Mononuclear cell (primary cell): ENCODE measurements around the gene DCAF15. TPM values are rescaled to one million over a fixed set of nuclear protein-coding genes. Genes with fewer than 3 reads are reported as not detected.

Source experiments
- H3K27me3 ChIP-seq: 2 replicates; pipeline ENCODE4 v1.6.0; 2011; ENCODE audit warnings: low read length, control low read depth; ENCODE audit not compliant: insufficient read depth
- H3K4me1 ChIP-seq: 2 replicates; pipeline ENCODE4 v1.5.1; 2011; ENCODE audit warnings: mild to moderate bottlenecking, low read length, control low read depth; ENCODE audit not compliant: insufficient read depth
- H3K4me3 ChIP-seq: 2 replicates; pipeline ENCODE4 v1.5.1; 2011; ENCODE audit warnings: mild to moderate bottlenecking, low read length, moderate library complexity
- H3K9me3 ChIP-seq: 2 replicates; pipeline ENCODE4 v1.5.1; 2011; ENCODE audit warnings: low read depth, mild to moderate bottlenecking, control low read depth, low read length
- total RNA-seq: library from RNA; depleted of rRNA; stranded (reverse); fragments of >200 nt; gene quantifications from one replicate; pipeline ENCODE4 v1.2.3, GENCODE V29; 2012

DCAF15 gene, protein sequence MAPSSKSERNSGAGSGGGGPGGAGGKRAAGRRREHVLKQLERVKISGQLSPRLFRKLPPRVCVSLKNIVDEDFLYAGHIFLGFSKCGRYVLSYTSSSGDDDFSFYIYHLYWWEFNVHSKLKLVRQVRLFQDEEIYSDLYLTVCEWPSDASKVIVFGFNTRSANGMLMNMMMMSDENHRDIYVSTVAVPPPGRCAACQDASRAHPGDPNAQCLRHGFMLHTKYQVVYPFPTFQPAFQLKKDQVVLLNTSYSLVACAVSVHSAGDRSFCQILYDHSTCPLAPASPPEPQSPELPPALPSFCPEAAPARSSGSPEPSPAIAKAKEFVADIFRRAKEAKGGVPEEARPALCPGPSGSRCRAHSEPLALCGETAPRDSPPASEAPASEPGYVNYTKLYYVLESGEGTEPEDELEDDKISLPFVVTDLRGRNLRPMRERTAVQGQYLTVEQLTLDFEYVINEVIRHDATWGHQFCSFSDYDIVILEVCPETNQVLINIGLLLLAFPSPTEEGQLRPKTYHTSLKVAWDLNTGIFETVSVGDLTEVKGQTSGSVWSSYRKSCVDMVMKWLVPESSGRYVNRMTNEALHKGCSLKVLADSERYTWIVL
- total RNA-seq = 26.1 TPM

DNA sequence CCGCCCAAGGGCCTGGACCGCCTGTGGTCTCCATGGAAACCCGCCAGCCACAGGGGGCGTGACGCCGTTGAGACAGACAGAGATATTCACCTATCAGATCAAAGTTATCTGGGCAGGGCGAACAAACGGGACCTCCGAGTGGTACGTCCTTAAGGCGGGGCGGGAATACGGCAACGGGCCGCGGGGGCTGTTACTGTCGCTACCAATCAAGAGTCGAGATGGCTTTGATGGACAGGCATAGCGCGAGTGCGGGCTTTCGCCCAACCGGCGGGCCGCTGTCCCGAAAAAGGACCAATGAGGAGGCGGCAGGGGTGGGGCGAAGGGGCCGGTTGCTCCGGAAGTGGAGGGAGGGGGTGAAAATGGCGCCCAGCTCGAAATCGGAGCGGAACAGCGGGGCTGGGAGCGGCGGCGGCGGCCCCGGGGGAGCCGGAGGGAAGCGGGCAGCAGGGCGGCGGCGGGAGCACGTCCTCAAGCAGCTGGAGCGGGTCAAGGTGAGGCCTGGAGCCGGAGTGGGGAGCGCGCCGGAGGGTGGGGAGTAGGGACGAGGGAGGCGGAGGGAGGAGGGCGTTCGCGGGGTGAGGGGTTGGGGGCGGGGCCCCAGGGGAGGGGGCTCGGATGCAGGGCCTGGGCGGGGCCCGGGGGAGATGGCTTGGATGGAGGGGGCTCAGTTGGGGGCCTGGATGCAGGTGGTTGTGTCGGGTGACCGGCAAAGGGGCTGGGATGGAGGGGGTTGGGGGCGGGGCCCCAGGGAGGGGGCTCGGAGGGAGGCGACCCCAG lies at the start of gene DCAF15:
DCAF15 (plus strand) TSS at position 356 of the 777 bp plus-strand sequence; CDS start at position 360, 4 bp downstream.
- H3K4me3 ChIP-seq = peak within 1 kb of the TSS; percentile 49
- H3K9me3 ChIP-seq = no peaks in the 10 kb centered on the region
- no peaks in the 10 kb centered on the region for H3K27me3 ChIP-seq
- H3K4me1 ChIP-seq = peaks cover 18% of the 10 kb centered on the region

DNA sequence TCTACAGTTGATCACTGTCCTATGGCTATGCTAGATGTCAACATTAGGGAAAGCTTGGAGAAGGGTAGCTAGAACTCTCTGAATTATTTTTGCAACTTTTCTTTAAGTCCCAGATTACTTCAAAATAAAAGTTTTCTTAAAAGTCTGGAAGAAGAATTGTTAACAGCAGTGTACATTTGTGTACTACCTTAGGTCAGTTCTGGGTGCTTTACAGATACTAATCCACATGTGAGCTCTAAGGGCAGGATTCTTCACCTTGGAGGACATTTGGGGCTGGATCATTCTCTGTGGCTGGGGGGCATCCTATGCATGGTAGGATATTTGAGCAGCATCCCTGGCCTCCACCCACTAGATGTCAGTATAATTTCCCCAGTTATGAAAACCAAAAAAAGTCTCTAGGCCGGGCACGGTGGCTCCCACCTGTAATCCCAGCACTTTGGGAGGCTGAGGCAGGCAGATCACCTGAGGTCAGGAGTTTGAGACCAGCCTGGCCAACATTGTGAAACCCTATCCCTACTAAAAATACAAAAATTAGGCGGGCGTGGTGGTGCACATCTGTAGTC lies 49.2 kb upstream of the DCAF15 start:
- H3K4me1 ChIP-seq = peaks cover 22% of the 10 kb centered on the region
- no peak overlapping the region for H3K4me3 ChIP-seq
- no peaks in the 10 kb centered on the region for H3K27me3 ChIP-seq
- no peaks in the 10 kb centered on the region for H3K9me3 ChIP-seq

DNA sequence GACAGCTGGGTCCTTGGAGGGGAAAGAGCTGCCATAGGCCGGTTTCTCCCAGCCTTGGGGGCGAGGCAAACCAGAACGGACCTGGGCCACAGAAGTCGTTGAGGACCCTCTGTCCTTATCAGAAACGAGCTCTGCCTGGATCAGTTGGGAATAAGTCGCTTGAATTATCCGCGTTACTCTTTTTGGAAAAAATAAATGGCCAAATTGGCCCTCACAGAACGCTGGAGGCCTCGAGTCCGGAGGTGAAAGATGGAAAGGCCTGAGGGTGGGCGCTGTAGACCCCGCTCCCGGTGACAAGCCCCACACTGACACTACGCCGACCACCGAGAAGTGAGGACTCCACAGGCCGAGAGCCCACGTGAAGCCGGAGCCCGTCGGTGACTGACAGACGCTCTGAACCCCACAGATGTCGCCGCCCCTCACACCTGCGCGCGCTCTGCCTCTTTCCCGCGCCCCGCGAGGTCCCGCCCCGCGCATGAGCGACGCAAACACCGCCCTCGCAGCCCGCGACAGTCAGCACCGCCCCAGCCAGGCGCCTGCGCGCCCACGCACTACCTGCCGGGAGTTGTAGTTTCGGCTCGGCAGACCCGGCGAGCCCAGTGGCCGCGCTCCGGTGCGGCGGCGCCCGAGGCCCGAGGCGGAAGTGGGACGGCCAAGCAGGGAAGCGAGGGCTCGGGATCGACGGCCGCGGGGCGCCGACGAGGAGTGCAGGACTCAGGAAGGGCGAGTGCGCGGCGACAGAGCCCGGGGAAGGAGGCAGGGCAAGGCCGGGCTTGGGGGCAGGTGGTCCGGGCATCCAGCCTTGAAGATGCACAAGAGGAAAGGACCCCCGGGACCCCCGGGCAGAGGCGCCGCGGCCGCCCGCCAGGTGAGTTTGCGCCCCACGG lies 46.4 kb upstream of the DCAF15 start, which contains the start of the genes BRME1 and CC2D1A:
BRME1 (minus strand) TSS at position 484 of the 887 bp plus-strand sequence. CDS start 1,225 bp downstream, outside the sequence.
CC2D1A (plus strand) TSS at position 568 of the 887 bp plus-strand sequence; CDS start at position 809, 241 bp downstream.
- Histone ChIP-seq H3K27me3 (no peaks in the 10 kb centered on the region), H3K4me3 (peak within 1 kb of the TSS; percentile 72), H3K9me3 (no peaks in the 10 kb centered on the region), H3K4me1 (peaks cover 22% of the 10 kb centered on the region)

DNA sequence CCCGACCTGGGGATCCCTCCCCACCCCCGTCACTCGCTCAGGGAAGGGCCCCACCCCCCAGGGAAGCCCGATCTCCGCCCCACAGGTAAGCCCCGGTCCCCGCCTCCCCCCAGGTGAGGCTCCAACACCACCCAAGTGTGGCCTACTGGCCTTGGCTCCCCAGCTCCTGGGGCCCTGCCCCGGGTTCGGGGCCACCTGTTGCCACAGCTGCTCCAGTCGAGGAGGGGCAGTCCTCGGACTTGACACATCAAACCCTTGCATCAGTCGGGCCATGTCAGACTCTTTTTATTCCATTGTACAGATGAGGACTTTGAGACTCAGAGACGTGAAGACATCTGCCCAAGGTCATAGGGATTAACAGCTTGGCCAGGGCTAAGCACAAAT lies 45.8 kb upstream of the DCAF15 start:
- H3K9me3 ChIP-seq = no peaks in the 10 kb centered on the region
- H3K27me3 ChIP-seq = no peaks in the 10 kb centered on the region
- peak overlapping the region; percentile 72 for H3K4me3 ChIP-seq
- H3K4me1 ChIP-seq = peaks cover 22% of the 10 kb centered on the region

DNA sequence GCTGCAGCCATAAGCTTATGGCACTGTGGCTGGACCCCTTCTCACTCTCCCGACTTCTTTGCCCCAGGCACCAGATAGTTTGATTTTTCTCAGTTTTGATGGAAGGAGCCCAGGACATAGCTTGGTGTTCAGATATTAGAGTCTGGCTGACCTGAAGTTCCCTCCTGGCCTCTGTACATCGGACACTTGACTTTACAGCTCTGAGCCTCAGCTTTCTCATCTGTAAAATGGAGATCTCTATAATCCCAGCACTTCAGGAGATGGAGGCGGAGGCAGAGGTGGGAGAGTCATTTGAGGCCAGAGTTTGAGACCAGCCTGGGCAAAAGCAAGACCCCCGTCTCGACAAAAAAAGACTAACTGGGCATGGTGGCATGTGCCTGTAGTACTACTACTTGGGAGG lies 45.4 kb upstream of the DCAF15 start:
- Histone ChIP-seq H3K27me3 (no peaks in the 10 kb centered on the region), H3K4me1 (peaks cover 22% of the 10 kb centered on the region), H3K4me3 (no peak overlapping the region)

DNA sequence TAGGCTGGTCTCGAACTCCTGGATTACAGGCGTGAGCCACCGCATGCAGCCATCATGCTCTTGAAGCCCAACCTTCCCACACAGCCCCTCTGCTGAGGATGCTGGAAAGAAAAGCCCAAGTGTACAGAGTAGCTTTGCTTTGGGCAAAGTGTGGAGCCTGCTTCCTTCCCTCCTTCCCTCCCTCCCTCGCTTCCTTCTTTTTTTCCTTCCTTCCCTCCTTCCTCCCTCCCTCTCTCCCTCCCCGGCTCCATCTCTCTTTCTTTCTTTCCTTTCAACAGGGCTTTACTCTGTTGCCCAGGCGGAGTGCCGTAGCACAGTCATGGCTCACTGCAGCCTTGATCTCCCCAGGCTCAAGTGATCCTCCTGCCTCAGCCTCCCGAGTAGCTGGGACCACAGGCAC lies 43.6 kb upstream of the DCAF15 start:
- H3K4me1 ChIP-seq = peaks cover 18% of the 10 kb centered on the region
- H3K9me3 ChIP-seq = no peaks in the 10 kb centered on the region
- H3K4me3 ChIP-seq = no peak overlapping the region
- no peaks in the 10 kb centered on the region for H3K27me3 ChIP-seq

More for the DNA sequence above, 45.4 kb upstream of the DCAF15 start:
- no peaks in the 10 kb centered on the region for H3K9me3 ChIP-seq

DNA sequence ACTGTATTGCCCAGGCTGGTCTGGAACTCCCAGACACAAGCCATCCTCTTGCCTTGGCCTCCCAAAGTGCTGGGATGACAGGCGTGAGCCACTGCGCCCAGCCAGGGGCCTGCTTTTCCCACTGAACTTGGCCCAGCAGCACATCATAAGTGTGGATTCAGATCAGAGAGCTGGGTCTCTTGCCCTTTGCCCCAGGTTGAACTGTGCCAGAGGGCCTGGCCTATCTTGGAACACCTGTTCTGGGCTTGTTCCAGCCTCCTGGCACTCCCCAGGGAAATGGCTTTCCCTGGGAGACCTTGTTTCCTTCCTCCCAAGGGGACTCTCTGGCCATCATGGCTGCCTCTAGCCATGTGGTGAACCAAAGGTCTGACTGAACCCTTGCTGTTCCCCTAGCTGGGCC lies 42.9 kb upstream of the DCAF15 start:
- Histone ChIP-seq H3K27me3 (no peaks in the 10 kb centered on the region), H3K4me1 (peaks cover 16% of the 10 kb centered on the region), H3K4me3 (no peak overlapping the region), H3K9me3 (no peaks in the 10 kb centered on the region)

DNA sequence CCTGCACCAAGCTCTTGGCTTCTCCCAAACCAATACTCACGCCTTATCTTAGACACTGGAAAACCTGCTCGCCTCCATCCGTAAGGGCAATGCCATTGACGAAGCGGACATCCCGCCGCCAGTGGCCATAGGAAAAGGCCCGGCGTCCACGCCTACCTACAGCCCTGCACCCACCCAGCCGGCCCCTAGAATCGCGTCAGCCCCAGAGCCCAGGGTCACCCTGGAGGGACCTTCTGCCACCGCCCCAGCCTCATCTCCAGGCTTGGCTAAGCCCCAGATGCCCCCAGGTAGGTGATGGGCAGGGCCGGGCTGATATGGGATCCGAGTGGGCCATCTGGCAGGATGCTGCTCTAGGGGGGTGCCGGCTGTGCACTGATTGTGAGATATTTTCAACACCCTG lies 39.0 kb upstream of the DCAF15 start:
- Histone ChIP-seq H3K27me3 (no peaks in the 10 kb centered on the region), H3K4me1 (no peaks in the 10 kb centered on the region), H3K9me3 (no peaks in the 10 kb centered on the region), H3K4me3 (no peak overlapping the region)

DNA sequence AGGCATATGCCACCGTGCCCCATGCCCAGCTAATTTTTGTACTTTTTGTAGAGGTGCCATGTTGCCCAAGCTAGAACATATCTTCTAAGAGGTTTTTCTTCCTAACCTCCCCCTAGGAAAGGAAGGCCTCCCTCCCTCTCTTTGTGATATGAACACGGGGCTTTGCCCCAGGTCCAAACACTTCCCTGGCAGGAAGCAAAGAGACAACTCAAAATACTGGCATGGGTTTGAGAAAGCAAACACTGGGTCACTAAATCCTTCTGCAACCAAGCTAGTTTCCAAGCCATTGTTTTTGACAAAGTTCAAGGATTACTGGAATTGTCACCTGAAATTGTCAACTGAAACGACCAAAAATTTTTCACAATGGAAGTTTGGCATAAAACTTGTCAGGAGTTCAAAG lies 37.5 kb upstream of the DCAF15 start:
- no peak overlapping the region for H3K4me3 ChIP-seq
- no peaks in the 10 kb centered on the region for H3K4me1 ChIP-seq
- no peaks in the 10 kb centered on the region for H3K9me3 ChIP-seq
- no peaks in the 10 kb centered on the region for H3K27me3 ChIP-seq

DNA sequence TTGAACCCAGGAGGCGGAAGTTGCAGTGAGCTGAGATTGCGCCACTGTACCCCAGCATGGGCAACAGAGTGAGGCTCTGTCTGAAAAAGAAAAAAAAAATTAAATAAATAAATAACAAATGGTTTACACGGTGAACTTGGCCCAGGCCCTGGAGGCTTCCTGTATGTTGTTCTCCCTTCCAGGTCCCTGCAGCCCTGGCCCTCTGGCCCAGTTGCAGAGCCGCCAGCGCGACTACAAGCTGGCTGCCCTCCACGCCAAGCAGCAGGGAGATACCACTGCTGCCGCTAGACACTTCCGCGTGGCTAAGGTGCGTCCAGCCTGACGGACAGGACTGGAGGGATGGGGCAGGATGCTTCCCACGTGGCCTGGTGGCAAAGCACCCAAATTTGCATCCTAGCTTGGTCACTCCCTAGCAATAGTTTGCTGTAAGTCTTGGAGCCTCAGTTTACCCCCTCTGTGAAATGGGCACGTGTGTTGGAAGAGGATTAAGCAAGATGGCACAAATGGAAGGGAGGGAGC lies 34.4 kb upstream of the DCAF15 start:
- H3K4me1 ChIP-seq = no peaks in the 10 kb centered on the region
- no peak overlapping the region for H3K4me3 ChIP-seq
- H3K27me3 ChIP-seq = no peaks in the 10 kb centered on the region
- H3K9me3 ChIP-seq = no peaks in the 10 kb centered on the region

DNA sequence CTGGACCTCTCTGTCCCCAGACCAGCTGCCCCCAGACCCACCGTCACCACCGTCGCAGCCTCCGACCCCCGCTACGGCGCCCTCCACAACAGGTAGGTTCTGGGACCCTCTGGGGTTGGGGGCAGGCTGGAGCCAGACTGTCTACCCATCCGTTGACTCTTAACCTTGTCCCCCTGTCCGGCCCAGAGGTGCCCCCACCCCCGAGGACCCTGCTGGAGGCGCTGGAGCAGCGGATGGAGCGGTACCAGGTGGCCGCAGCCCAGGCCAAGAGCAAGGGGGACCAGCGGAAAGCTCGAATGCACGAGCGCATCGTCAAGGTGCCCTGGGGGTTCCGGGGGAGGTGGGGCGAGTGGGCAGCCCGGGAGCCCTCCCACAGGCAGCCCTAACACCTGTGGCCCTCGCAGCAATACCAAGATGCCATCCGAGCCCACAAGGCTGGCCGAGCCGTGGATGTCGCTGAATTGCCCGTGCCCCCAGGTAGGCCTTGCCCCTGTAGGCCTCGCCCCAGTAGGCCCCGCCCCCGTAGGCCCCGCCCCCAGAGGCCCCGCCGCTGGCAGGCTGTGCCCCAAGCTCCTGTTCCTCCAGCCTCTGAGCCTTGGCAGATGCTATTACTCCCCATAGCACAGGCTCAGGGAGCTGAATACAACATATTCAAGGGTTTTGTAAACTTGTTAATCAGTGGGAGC lies 33.4 kb upstream of the DCAF15 start:
- Histone ChIP-seq H3K9me3 (no peaks in the 10 kb centered on the region), H3K4me1 (no peaks in the 10 kb centered on the region), H3K27me3 (no peaks in the 10 kb centered on the region), H3K4me3 (no peak overlapping the region)

DNA sequence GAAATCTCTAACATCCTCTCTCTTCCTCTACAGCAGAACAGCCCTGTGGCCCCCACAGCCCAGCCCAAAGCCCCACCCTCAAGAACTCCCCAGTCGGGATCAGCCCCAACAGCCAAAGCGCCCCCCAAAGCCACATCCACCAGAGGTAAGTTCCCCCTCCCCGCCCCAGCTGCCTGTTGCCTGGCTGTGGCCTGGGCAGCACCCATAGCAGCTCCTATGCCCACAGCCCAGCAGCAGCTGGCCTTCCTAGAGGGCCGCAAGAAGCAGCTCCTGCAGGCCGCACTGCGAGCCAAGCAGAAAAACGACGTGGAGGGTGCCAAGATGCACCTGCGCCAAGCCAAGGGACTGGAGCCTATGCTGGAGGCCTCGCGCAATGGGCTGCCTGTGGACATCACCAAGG lies 31.8 kb upstream of the DCAF15 start:
- no peaks in the 10 kb centered on the region for H3K27me3 ChIP-seq
- H3K9me3 ChIP-seq = no peaks in the 10 kb centered on the region
- H3K4me3 ChIP-seq = no peak overlapping the region
- H3K4me1 ChIP-seq = no peaks in the 10 kb centered on the region

DNA sequence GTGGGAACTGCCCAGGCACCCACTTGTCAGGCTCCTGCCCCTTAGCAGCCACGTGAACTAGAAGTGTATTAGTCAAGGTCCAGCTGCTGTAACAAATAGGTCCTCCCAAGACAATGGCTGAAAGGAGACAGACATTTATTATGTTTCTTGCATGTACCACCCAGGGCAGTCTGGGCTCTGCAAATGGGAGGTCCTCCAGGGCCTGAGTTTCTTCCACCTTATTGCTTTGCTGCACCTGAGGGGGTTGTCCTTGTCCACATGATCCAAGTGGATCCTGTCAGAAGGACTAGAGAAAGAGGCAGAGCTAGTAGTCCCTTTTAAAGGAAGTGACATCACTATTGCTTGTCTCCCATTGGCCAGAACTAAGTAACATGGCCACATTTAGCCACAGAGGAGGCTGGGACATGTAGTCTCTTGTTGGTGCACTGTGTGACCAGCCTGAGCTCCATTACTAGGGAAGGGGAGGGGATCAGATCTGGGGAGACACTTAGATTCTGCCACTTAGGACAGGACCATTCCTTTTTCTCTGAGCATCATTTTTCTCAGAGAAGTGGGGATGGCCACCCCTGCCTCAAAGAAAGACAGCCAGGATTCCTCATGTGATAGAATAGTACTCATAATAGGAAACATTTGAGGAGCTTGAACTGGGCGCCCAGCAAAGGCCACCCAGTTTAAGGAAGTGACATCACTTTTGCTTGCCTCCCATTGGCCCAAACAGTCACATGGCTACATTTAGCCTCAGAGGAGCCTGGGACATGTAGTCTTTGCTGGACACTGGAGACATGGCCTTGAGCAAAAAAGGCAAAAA lies 31.2 kb upstream of the DCAF15 start:
- H3K4me1 ChIP-seq = no peaks in the 10 kb centered on the region
- no peak overlapping the region for H3K4me3 ChIP-seq
- no peaks in the 10 kb centered on the region for H3K9me3 ChIP-seq
- no peaks in the 10 kb centered on the region for H3K27me3 ChIP-seq
